Subcutaneous adipose tissue (tissue), 4 donors: ENCODE results near the gene LRRC19. TPM values are rescaled to one million over a fixed set of nuclear protein-coding genes. Genes with fewer than 3 reads are reported as not detected.

Source experiments
- total RNA-seq, 4 donors: library from RNA; depleted of rRNA; stranded (reverse); fragments of >200 nt; gene quantifications; one replicate each; pipeline ENCODE4 v1.1.0, GENCODE V29; 2016
- TF ChIP-seq, protein P1 (sequence below): fragments of 450-650 bp; IDR thresholded peaks from one replicate; pipeline ENCODE4 v1.5.1; 2016; ENCODE audit warnings: low read depth, mild to moderate bottlenecking, control low read depth, antibody characterized with exemption, moderate library complexity

Gene LRRC19
- total RNA-seq, 4 donors from 2014 or later: not detected

DNA sequence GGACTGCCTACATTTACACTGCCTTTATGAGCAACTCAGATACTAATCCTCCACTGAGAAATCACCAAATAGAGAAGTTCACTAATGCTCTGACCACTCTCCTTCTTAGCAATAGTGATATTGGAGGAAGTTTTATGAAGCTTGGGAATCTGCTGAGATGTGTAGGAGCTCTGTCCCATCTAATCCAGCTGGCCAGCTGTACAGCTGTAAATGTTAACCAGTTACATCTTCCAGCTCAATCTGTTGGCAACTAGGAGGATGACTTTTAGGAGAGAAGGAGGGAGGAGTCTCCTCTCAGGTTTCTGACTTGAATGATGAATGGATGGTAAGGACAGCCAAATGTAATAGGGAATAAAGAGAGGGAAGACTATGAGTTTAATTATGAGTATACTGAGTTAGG lies 36.3 kb upstream of the LRRC19 start:
- TF ChIP-seq, protein P1, sequence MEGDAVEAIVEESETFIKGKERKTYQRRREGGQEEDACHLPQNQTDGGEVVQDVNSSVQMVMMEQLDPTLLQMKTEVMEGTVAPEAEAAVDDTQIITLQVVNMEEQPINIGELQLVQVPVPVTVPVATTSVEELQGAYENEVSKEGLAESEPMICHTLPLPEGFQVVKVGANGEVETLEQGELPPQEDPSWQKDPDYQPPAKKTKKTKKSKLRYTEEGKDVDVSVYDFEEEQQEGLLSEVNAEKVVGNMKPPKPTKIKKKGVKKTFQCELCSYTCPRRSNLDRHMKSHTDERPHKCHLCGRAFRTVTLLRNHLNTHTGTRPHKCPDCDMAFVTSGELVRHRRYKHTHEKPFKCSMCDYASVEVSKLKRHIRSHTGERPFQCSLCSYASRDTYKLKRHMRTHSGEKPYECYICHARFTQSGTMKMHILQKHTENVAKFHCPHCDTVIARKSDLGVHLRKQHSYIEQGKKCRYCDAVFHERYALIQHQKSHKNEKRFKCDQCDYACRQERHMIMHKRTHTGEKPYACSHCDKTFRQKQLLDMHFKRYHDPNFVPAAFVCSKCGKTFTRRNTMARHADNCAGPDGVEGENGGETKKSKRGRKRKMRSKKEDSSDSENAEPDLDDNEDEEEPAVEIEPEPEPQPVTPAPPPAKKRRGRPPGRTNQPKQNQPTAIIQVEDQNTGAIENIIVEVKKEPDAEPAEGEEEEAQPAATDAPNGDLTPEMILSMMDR: no peak

DNA sequence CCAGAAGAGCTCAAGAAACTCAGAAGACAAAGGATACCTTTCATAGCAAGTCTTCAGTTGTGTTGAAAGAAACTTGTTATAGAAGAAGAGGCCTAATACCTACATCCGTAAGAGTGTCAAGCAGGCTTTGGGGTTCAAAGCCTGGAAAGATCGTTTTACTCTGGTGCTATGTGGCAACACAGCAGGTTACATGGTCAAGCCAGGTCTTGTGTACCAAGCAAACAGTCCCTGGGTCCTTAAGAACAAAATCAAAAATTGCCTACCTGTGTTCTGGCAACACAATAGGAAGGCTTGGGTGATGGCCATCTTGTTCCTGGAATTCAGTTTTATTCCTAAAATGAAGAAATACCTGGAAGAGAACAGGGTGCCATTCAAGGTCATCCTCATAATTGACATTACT lies 32.0 kb upstream of the LRRC19 start:
- TF ChIP-seq, protein P1: no peak

DNA sequence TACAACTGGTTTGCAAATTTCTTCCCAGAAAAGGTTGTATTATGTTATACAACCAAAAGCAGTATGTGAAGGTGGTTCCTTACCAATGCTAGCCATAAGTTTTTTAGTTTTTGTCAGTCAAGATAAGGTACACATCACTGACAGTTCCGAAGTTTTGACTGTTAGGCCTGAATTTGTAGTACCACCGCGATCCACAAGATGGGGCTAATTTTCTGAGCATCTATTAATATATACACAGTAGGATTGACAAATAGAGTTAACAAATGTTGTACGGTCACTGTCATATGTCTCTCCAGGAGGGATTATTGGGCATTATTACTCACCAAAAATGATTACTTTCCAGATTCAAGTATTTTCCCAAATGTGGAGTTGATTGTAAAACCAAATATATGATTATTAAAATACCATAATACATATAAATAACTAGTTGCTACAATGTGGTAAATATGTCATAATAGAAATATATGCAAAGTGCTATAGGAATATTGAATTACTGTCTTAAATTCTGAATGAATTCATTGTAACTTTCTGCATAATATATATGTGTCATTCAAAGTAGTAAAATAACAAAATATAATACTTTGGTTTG lies 28.4 kb upstream of the LRRC19 start:
- TF ChIP-seq, protein P1: no peak

DNA sequence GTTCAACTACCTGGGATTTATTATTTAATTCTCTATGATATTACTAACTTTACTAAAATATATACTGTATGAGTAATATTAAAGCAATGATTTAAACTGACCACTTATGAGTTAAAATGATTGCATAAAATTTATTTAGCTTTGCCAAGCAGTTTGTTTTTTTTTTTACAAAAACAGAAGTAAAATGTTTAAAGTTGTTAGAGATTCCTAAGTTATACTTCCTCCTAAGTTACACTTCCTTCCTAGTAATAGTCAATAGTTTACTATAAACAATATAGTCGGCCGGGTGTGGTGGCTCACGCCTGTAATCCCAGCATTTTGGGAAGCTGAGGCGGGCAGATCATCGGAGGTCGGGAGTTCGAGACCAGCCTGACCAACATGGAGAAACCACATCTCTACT lies 23.7 kb upstream of the LRRC19 start:
- TF ChIP-seq, protein P1: no peak

DNA sequence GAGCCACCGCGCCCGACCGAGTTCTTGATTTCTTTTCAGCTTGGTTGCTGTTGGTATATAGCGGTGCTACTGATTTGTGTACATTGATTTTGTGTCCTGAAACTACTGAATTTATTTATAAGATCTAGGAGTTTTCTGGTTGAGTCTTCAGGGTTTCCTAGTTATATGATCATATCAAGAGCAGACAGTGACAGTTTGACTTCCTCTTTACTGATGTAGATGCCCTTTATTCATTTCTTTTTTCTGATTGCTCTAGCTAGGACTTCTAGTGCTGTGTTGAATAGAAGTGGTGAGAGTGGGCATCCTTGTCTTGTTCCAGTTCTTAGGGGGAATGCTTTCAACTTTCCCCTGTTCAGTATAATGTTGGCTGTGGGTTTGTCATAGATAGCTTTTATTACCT lies 17.4 kb upstream of the LRRC19 start:
- TF ChIP-seq, protein P1: no peak

DNA sequence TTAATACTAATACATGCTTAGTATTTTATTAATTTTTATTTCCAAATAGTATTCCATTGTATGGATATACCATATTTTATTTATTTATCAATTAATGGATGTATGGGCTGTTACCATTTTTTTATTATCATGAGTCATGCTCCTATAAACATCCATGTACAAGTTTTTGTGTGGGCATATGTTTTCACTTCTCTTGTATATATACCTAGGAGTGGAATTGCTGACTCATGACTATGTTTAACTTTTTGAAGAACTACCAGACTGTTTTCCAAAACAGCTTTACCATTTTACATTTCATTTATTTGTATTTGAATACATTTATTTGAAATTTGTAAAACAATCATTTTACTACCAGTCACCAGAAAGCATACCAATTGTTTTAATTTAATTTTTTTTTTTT lies 14.1 kb upstream of the LRRC19 start:
- TF ChIP-seq, protein P1: no peak

DNA sequence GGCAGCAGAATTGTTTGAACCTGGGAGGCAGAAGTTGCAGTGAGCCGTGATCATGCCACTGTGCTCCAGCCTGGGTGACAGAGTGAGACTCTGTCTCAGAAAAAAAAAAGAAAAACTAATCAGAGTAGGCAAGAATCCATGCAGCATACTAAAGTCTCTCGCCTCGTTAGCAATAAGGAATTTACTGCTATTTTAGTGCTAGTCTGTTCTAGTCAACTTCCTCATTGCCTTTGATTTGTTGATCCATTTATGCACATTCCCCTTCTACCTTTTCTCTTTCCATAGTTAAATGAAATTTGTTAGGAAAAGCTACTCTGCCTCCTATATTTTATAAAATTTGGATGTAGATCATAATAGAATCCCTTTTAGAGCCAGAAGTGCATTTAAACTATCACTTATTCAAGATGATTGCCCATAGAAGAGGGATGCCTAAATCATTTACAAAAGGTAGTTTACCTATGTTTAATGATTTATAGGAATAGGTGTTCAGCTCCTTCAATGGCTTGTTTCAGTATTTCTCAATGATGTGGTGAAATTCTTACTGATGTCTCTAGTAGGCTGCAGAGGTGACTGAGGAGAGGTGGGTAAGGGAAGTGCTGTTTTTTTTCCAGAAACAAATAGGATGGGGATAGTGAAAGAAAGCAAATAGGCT lies 1.9 kb downstream of the LRRC19 start:
- TF ChIP-seq, protein P1: no peak
